Panc1 (cell line): ENCODE results near the gene ETF1. TPM values are rescaled to one million over a fixed set of nuclear protein-coding genes. Genes with fewer than 3 reads are reported as not detected.
A peak's percentile ranks its signal among the peaks of the same experiment; 100 is the strongest.

Experiments used
- ATAC-seq: fragments of 200-7000 bp; cut with Tn5 transposase; 2 replicates; pipeline ENCODE4 v1.9.1; 2020; ENCODE audit warnings: mild to moderate bottlenecking, moderate library complexity
- BruUV-seq: library from RNA; stranded (reverse); fragments of 400-500 nt; replicated peaks from 2 replicates; lab custom pipeline; 2021; lab: Mats Ljungman, UMichigan
- CTCF ChIA-PET: fragments of 300-600 bp; sonication (Branson Sonifier 250); formaldehyde crosslinking; loops from one replicate; lab custom pipeline; 2022; ENCODE audit warnings: antibody characterized with exemption; lab: Charles Lee
- POLR2A ChIA-PET: fragments of 300-600 bp; sonication (Branson Sonifier 250); formaldehyde crosslinking; loops from one replicate; lab custom pipeline; 2022; ENCODE audit warnings: antibody characterized with exemption; lab: Charles Lee
- DNase-seq: peaks from one replicate; pipeline ENCODE4 v3.0.0-alpha.2; 2010; ENCODE audit warnings: low read depth, low spot score
- H3K27ac ChIP-seq: 2 replicates; pipeline ENCODE4 v1.5.1; 2011; ENCODE audit warnings: mild to moderate bottlenecking, low read length, inconsistent platforms
- H3K27me3 ChIP-seq: fragments of 200-500 bp; sonication (Bioruptor generic); 2 replicates; pipeline ENCODE4 v1.6.0; 2014; ENCODE audit warnings: low read length, inconsistent platforms; ENCODE audit not compliant: control insufficient read depth, insufficient read depth
- H3K36me3 ChIP-seq: fragments of 200-500 bp; sonication (Bioruptor generic); 2 replicates; pipeline ENCODE4 v1.5.1; 2014; ENCODE audit warnings: inconsistent platforms, mild to moderate bottlenecking, low read length, moderate library complexity; ENCODE audit not compliant: control insufficient read depth, insufficient read depth
- H3K4me1 ChIP-seq: 2 replicates; pipeline ENCODE4 v1.5.1; 2011; ENCODE audit warnings: inconsistent platforms, mild to moderate bottlenecking, low read length, moderate library complexity; ENCODE audit not compliant: control insufficient read depth, insufficient read depth
- H3K4me3 ChIP-seq, 2 experiments: 2 replicates each; pipeline ENCODE4 v1.5.1; 2011 to 2012; ENCODE audit warnings: low read depth in 2 of 2, low read length in 2 of 2, mild to moderate bottlenecking in 2 of 2, inconsistent platforms in 1 of 2, moderate library complexity in 1 of 2
- H3K9me3 ChIP-seq: fragments of 200-500 bp; sonication (Bioruptor generic); 2 replicates; pipeline ENCODE4 v1.5.1; 2014; ENCODE audit warnings: low read depth, mild to moderate bottlenecking, inconsistent platforms, low read length, moderate library complexity; ENCODE audit not compliant: control insufficient read depth, insufficient read depth
- POLR2AphosphoS5 ChIP-seq: IDR thresholded peaks from 2 replicates; pipeline ENCODE4 v1.6.1; 2012; ENCODE audit warnings: mild to moderate bottlenecking, low read depth, low read length, moderate library complexity
- REST ChIP-seq, 2 experiments: IDR thresholded peaks; 2 replicates each; pipeline ENCODE4 v1.6.1; 2011 to 2012; ENCODE audit warnings: low read depth in 2 of 2, control low read depth in 1 of 2, low read length in 1 of 2, mild to moderate bottlenecking in 1 of 2, moderate library complexity in 1 of 2; ENCODE audit not compliant: insufficient read depth in 1 of 2
- SIN3A ChIP-seq: IDR thresholded peaks from 2 replicates; pipeline ENCODE4 v1.6.1; 2012; ENCODE audit warnings: low read depth, mild to moderate bottlenecking, low read length, moderate library complexity, borderline replicate concordance; ENCODE audit not compliant: insufficient read depth
- TCF7L2 ChIP-seq: IDR thresholded peaks from 2 replicates; pipeline ENCODE4 v1.6.1; 2011; ENCODE audit warnings: mild to moderate bottlenecking, low read depth, low read length, inconsistent platforms
- in situ Hi-C: cut with HindIII; loops from 2 replicates; pipeline ENCODE4 v1.10.0; 2016; ENCODE audit warnings: low sequenced_read_pairs, low pct_unique_long_range_greater_than_20kb
- intact Hi-C: fragments of 100-400 bp; cut with micrococcal nuclease; formaldehyde crosslinking; loops from one replicate; pipeline ENCODE4 v1.10.0; 2022; ENCODE audit not compliant: unreplicated experiment
- total RNA-seq: library from RNA; stranded (reverse); gene quantifications from one replicate; pipeline ENCODE4 v1.2.1, GENCODE V29; 2021; ENCODE audit not compliant: unreplicated experiment
- TF ChIP-seq, protein P1 (sequence below): fragments of 450-650 bp; IDR thresholded peaks from 2 replicates; pipeline ENCODE4 v1.5.1; 2017; ENCODE audit warnings: mild to moderate bottlenecking

ETF1 gene
- total RNA-seq, 1 experiment from 2014 or later: 168 TPM

DNA sequence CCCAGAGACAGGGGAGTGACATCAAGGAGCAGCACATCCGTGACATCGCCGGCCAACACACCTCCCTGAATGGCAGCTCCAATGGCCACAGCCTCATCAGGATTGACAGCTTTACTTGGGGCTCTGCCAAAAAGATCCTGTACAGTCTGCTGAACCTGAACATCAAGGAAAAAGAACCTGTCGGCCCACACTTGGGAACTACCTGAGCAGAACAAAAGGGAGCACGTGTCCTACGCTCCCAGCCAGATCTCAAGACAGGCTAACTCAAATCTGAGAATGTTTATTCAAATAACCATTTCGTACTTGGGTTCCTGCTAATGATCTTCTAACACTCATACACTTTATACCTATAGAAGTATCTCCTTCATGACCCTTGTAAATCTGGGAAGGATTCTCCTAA, 16.9 kb upstream of the ETF1 start:
- Histone ChIP-seq H3K4me1 (no peaks in the 10 kb centered on the region), H3K9me3 (no peaks in the 10 kb centered on the region), H3K27me3 (no peaks in the 10 kb centered on the region), H3K36me3 (peaks cover 80% of the 10 kb centered on the region), H3K27ac (no peak overlapping the region), H3K4me3 (no peak overlapping the region)
- DNase-seq (no peak), ATAC-seq (no peak)
- POLR2A ChIA-PET: no interaction called here
- in situ Hi-C loops (no loop called here), intact Hi-C loops (no loop called here)
- CTCF ChIA-PET: no interaction called here
- peak; percentile 51; the same call in 1 of the 2 replicates for TF ChIP-seq POLR2AphosphoS5
- no peak for TF ChIP-seq SIN3A
- TF ChIP-seq, protein P1, sequence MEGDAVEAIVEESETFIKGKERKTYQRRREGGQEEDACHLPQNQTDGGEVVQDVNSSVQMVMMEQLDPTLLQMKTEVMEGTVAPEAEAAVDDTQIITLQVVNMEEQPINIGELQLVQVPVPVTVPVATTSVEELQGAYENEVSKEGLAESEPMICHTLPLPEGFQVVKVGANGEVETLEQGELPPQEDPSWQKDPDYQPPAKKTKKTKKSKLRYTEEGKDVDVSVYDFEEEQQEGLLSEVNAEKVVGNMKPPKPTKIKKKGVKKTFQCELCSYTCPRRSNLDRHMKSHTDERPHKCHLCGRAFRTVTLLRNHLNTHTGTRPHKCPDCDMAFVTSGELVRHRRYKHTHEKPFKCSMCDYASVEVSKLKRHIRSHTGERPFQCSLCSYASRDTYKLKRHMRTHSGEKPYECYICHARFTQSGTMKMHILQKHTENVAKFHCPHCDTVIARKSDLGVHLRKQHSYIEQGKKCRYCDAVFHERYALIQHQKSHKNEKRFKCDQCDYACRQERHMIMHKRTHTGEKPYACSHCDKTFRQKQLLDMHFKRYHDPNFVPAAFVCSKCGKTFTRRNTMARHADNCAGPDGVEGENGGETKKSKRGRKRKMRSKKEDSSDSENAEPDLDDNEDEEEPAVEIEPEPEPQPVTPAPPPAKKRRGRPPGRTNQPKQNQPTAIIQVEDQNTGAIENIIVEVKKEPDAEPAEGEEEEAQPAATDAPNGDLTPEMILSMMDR: no peak
- BruUV-seq: no TSS peak

DNA sequence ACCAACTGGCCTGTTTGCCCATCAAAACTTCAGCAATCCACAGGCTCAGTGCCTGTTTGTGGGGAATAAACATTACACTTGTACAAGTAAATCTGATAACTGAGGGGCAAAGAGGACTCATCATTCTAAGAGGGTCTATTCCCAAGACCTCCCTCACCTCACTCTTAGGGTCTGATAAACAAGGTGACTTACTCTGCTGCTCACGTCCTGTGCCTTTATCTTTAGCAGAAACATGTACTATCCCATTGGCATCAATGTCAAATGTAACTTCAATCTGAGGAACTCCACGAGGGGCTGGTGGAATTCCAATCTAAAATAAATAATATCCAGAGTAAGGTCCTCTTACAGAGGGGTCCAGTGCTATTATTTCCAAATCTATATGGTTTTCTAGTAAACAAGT, 14.6 kb upstream of the ETF1 start:
- intact Hi-C loops: no loop called here
- TF ChIP-seq, protein P1: no peak

DNA sequence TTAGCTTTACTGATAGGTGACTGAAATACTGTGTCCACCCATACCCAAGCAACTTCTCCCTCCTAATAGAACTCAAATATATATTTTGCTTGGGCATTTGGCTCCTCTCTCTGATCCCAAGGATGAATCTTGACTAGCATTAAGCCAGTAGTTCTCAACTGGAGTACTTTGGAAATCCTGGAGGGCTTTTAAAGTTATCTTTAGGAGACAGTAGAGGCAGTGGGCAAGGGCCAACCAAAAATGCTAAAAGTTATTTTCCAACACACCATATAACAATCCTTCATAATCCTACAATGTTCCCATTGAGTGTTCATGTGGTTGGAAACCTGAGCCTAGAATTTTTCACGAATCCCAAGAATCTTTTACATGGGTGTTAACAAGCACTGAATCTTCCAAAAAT, 11.1 kb upstream of the ETF1 start:
- Histone ChIP-seq H3K9me3 (no peaks in the 10 kb centered on the region), H3K27me3 (no peaks in the 10 kb centered on the region), H3K4me1 (no peaks in the 10 kb centered on the region), H3K36me3 (peaks cover 44% of the 10 kb centered on the region), H3K27ac (no peak overlapping the region), H3K4me3 (no peak overlapping the region)
- ATAC-seq (peak; percentile 23; the same call in 1 of the 2 replicates), DNase-seq (no peak)
- intact Hi-C loops: no loop called here
- ChIA-PET POLR2A (no interaction called here), CTCF (no interaction called here)
- no TSS peak for BruUV-seq
- in situ Hi-C loops: no loop called here
- TF ChIP-seq SIN3A (no peak), POLR2AphosphoS5 (no peak), REST (IDR thresholded peaks at IDR 0.05; ENCODE audit: insufficient read depth in 1 of 2, low read depth in 2 of 2, low read length in 1 of 2) (no peak), TCF7L2 (no peak)
- TF ChIP-seq, protein P1: no peak

More for the DNA sequence above, 14.6 kb upstream of the ETF1 start:
- Histone ChIP-seq H3K36me3 (peaks cover 72% of the 10 kb centered on the region), H3K4me1 (no peaks in the 10 kb centered on the region), H3K9me3 (no peaks in the 10 kb centered on the region), H3K27me3 (no peaks in the 10 kb centered on the region), H3K4me3 (no peak overlapping the region), H3K27ac (no peak overlapping the region)
- in situ Hi-C loops: no loop called here
- CTCF ChIA-PET: no interaction called here
- DNase-seq: no peak
- POLR2A ChIA-PET: no interaction called here
- ATAC-seq: no peak
- BruUV-seq: no TSS peak
